NCI-H1694 (cell line): ENCODE data around the gene CERK.
"Not testable (repeated sequence)": the region's sequence is repeated elsewhere in the genome, so short reads cannot be mapped to it uniquely, and the experiment has no call there.

ENCODE experiments used
- DNase-seq: peaks from one replicate; lab custom pipeline; 2025; lab: John Stamatoyannopoulos, UW

Gene CERK

GRCh38 chr22:46748908-46749675 lies 11.0 kb upstream of the CERK start:
- no peak for DNase-seq

DNA sequence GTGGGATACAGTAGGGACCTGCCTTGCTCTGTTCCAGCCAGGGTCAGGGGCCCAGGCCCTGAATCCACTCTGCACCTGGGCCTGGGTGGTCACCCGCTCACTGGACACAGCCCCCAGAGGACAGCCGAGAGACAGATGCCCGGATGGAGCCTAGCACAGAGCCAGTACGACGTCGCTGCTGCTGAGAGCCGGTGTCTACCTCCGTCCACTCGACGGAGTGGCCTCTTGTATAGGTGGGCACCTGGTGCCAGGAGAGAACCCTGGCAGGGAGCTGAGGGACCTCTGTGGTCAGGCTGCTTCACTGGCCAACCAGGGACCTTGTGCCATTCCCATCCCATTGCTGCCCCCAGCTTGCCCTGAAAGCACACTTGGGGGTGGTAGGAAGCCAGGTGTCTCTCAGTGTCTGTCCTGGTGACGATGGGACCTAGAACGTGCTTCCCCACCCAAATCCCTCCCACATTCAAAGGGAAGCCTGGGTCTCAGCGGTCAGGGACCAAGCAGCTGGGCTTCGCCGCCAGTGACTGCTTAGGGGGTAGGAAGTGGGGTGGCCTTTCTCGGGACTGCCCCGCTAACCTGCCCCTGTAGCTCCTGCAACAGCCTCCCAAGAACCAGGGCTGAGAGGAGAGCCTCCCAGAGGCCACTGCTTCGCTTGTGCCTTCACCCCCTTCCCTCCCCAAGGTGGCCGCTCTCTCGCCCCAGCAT lies 10.3 kb upstream of the CERK start:
- DNase-seq, result no peak

GRCh38 chr22:46747646-46748045 lies 9.6 kb upstream of the CERK start:
- DNase-seq, result no peak

GRCh38 chr22:46746620-46747019 lies 8.6 kb upstream of the CERK start:
- no peak for DNase-seq

- DNase-seq, result no peak
Observed at GRCh38 chr22:46746192-46746591, 8.1 kb upstream of the CERK start.

- no peak for DNase-seq
Observed at GRCh38 chr22:46744581-46744980, 6.5 kb upstream of the CERK start.

DNA sequence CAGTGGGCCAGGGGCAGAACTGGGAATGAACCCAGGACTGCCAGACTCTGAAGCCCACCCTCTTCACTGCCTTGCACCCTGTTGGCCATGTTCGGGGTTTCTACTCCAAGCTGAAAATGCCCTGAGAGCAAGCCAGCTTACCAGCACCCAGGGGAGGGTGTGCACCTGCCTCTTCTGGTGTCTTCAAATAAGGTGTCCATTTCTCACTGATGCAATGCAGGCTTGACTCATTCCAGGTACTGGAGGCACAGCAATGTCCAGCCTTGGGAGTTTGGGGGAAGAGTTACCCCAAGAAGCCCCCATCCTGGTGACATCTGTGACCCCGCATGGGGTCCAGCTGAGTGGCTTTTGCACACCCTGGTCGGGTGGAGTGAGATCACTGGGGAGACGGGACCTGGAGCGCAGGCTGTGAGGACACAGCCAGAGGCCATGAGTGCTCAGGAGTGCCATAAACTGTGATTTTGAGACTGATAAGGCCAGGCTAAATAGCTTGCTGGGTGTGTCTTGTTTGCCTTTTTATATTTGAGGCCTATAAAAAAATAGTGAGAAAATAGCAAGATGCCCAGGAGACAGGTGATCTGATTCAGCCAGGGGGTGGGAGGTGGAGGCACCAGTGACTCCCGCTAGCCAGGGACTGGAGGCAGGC lies 4.6 kb upstream of the CERK start:
- no peak for DNase-seq

DNA sequence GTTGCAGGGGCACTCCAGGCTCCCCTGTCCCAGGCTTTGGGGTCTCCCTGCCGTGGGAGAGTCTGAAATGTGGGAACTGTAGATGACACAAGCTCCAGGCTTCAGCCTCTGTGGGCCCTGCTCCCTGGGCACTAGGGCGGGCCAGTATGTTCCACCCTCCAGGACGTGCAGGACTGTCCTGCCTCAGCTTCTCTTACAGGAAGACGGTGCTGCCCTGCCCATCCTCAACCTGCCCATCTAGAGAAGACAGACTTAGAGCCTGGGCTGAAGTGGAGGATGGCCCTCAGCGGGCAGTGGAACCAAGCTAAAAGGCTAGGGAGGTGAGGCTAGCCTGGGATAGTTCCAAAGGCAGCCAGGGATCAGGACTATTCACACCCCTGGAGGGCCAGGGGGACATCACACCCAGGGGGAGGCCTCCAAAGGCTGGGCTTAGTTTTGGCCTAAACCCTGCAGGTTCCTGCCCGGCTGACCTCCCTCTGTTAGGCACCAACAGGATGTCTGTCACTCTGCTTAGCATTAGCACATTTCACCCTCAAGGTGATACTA lies 4.0 kb upstream of the CERK start:
- no peak for DNase-seq

GRCh38 chr22:46740910-46741780 lies 3.1 kb upstream of the CERK start:
- DNase-seq, result no peak

GRCh38 chr22:46739094-46739870 lies 1.2 kb upstream of the CERK start:
- DNase-seq, result no peak

GRCh38 chr22:46738647-46739093 lies 618 bp upstream of the CERK start:
- DNase-seq, result no peak

GRCh38 chr22:46737105-46737975 lies 712 bp downstream of the CERK start:
- DNase-seq, result no peak

DNA sequence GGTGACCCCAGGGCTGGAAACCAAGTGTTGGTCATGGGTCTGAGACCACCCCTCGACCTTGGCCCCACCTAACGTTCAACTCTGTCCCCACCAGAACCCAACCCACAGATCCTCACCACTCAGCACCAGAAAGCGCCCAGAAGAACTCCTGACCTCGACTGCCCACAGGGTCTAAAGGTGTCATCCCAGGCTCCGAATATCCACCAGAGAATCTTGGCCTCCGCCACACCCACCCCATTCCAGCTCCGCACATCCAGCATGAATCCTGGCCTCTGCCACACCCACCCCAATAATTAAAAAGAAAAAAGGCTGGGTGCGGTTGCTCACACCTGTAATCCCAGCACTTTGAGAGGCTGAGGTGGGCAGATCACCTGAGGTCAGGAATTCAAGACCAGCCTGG lies 1.3 kb downstream of the CERK start:
- no peak for DNase-seq

- no peak for DNase-seq
Observed at GRCh38 chr22:46735747-46736608, 2.1 kb downstream of the CERK start.

DNA sequence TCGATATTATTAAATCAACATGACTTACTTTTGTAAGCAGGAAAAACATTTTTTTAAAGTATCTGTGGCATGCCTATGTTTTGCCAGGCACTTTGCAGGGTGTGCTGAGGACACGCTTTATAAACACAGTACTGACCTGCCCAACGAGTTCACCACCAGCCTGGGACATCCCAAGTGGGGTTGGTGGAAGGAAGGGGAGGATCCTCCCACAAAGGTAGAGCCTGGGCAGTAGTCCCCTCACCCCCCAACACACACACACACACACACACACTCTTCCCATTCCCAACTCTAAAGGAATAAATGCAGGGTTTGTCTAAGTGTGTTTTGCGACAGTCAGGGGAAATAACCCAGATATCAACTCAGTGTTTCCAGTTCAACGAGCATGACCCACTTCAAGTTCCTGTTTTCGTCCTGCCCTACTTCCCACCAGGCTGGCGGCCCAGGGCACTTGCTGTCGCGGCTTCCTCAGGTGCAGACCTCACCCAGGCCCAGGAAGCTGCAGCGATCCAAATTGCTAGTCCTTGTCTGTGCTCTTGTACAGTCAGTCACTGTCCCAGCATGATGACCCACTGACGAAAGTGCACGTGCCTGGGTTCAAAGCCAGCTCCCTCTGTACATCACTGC lies 3.1 kb downstream of the CERK start:
- no peak for DNase-seq

DNA sequence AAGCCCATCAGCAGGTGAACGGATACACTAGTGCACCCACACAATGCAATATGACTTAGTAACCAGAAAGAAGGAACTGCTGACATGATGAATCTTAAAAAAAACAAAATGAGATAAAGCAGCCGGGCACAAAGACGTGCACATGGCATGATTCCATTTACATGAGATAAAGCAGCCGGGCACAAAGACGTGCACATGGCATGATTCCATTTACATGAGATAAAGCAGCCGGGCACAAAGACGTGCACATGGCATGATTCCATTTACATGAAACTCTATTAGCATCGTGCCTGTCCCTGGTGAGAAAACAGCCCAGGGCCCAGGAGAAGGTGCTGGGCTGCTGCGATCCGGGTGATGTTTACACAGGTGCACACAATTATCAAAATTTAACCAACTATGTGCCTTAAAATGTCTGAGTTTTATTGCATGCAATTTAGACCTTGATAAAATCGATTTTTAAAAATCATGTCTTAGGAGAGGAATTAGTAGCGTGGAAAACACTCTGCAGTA lies 3.8 kb downstream of the CERK start:
- not testable (repeated sequence) for DNase-seq

DNA sequence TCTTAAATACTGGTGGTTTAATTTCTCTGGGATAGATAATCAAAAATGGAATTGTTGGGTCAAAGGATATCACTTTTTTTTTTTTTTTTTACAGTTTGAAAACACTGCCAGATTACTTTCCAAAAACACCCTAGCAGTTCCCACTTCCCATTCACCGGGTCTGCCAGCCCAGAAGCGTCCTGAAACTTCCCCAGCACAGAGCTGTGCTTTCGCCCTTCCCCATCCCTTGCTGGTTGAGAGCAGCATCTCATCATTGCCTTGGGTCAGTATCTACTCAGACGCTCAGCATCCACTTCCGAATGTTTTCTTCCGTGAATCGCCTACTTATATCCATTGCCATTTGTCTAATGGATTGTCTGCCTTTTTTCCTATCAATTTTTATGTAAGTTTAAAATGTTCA lies 5.5 kb downstream of the CERK start:
- DNase-seq, result no peak

- no peak for DNase-seq
Observed at GRCh38 chr22:46732041-46732379, 6.0 kb downstream of the CERK start.
